Panc1 (cell line): ENCODE data around the gene PBX1. TPM values are rescaled to one million over a fixed set of nuclear protein-coding genes. Genes with fewer than 3 reads are reported as not detected.

Source experiments
- ATAC-seq: fragments of 200-7000 bp; cut with Tn5 transposase; 2 replicates; pipeline ENCODE4 v1.9.1; 2020; ENCODE audit warnings: mild to moderate bottlenecking, moderate library complexity
- BruUV-seq: library from RNA; stranded (reverse); fragments of 400-500 nt; replicated peaks from 2 replicates; lab custom pipeline; 2021; lab: Mats Ljungman, UMichigan
- CTCF ChIA-PET: fragments of 300-600 bp; sonication (Branson Sonifier 250); formaldehyde crosslinking; loops from one replicate; lab custom pipeline; 2022; ENCODE audit warnings: antibody characterized with exemption; lab: Charles Lee
- POLR2A ChIA-PET: fragments of 300-600 bp; sonication (Branson Sonifier 250); formaldehyde crosslinking; loops from one replicate; lab custom pipeline; 2022; ENCODE audit warnings: antibody characterized with exemption; lab: Charles Lee
- DNase-seq: peaks from one replicate; pipeline ENCODE4 v3.0.0-alpha.2; 2010; ENCODE audit warnings: low read depth, low spot score
- H3K27ac ChIP-seq: 2 replicates; pipeline ENCODE4 v1.5.1; 2011; ENCODE audit warnings: mild to moderate bottlenecking, low read length, inconsistent platforms
- H3K27me3 ChIP-seq: fragments of 200-500 bp; sonication (Bioruptor generic); 2 replicates; pipeline ENCODE4 v1.6.0; 2014; ENCODE audit warnings: low read length, inconsistent platforms; ENCODE audit not compliant: control insufficient read depth, insufficient read depth
- H3K36me3 ChIP-seq: fragments of 200-500 bp; sonication (Bioruptor generic); 2 replicates; pipeline ENCODE4 v1.5.1; 2014; ENCODE audit warnings: inconsistent platforms, mild to moderate bottlenecking, low read length, moderate library complexity; ENCODE audit not compliant: control insufficient read depth, insufficient read depth
- H3K4me1 ChIP-seq: 2 replicates; pipeline ENCODE4 v1.5.1; 2011; ENCODE audit warnings: inconsistent platforms, mild to moderate bottlenecking, low read length, moderate library complexity; ENCODE audit not compliant: control insufficient read depth, insufficient read depth
- H3K4me3 ChIP-seq, 2 experiments: 2 replicates each; pipeline ENCODE4 v1.5.1; 2011 to 2012; ENCODE audit warnings: low read depth in 2 of 2, low read length in 2 of 2, mild to moderate bottlenecking in 2 of 2, inconsistent platforms in 1 of 2, moderate library complexity in 1 of 2
- H3K9me3 ChIP-seq: fragments of 200-500 bp; sonication (Bioruptor generic); 2 replicates; pipeline ENCODE4 v1.5.1; 2014; ENCODE audit warnings: low read depth, mild to moderate bottlenecking, inconsistent platforms, low read length, moderate library complexity; ENCODE audit not compliant: control insufficient read depth, insufficient read depth
- POLR2AphosphoS5 ChIP-seq: IDR thresholded peaks from 2 replicates; pipeline ENCODE4 v1.6.1; 2012; ENCODE audit warnings: mild to moderate bottlenecking, low read depth, low read length, moderate library complexity
- SIN3A ChIP-seq: IDR thresholded peaks from 2 replicates; pipeline ENCODE4 v1.6.1; 2012; ENCODE audit warnings: low read depth, mild to moderate bottlenecking, low read length, moderate library complexity, borderline replicate concordance; ENCODE audit not compliant: insufficient read depth
- TCF7L2 ChIP-seq: IDR thresholded peaks from 2 replicates; pipeline ENCODE4 v1.6.1; 2011; ENCODE audit warnings: mild to moderate bottlenecking, low read depth, low read length, inconsistent platforms
- in situ Hi-C: cut with HindIII; loops from 2 replicates; pipeline ENCODE4 v1.10.0; 2016; ENCODE audit warnings: low sequenced_read_pairs, low pct_unique_long_range_greater_than_20kb
- intact Hi-C: fragments of 100-400 bp; cut with micrococcal nuclease; formaldehyde crosslinking; loops from one replicate; pipeline ENCODE4 v1.10.0; 2022; ENCODE audit not compliant: unreplicated experiment
- total RNA-seq: library from RNA; stranded (reverse); gene quantifications from one replicate; pipeline ENCODE4 v1.2.1, GENCODE V29; 2021; ENCODE audit not compliant: unreplicated experiment
- TF ChIP-seq, protein P1 (sequence below): fragments of 450-650 bp; IDR thresholded peaks from 2 replicates; pipeline ENCODE4 v1.5.1; 2017; ENCODE audit warnings: mild to moderate bottlenecking
- TF ChIP-seq, protein P2 (sequence below), 2 experiments: IDR thresholded peaks; 2 replicates each; pipeline ENCODE4 v1.6.1; 2011 to 2012; ENCODE audit warnings: low read depth in 2 of 2, control low read depth in 1 of 2, low read length in 1 of 2, mild to moderate bottlenecking in 1 of 2, moderate library complexity in 1 of 2; ENCODE audit not compliant: insufficient read depth in 1 of 2

The PBX1 gene
- total RNA-seq, 1 experiment from 2014 or later, result 2.0 TPM

GRCh38 chr1:164876398-164877116, 317.6 kb downstream of the PBX1 start:
- TF ChIP-seq, protein P1, sequence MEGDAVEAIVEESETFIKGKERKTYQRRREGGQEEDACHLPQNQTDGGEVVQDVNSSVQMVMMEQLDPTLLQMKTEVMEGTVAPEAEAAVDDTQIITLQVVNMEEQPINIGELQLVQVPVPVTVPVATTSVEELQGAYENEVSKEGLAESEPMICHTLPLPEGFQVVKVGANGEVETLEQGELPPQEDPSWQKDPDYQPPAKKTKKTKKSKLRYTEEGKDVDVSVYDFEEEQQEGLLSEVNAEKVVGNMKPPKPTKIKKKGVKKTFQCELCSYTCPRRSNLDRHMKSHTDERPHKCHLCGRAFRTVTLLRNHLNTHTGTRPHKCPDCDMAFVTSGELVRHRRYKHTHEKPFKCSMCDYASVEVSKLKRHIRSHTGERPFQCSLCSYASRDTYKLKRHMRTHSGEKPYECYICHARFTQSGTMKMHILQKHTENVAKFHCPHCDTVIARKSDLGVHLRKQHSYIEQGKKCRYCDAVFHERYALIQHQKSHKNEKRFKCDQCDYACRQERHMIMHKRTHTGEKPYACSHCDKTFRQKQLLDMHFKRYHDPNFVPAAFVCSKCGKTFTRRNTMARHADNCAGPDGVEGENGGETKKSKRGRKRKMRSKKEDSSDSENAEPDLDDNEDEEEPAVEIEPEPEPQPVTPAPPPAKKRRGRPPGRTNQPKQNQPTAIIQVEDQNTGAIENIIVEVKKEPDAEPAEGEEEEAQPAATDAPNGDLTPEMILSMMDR, result no peak
- TF ChIP-seq SIN3A (no peak), TCF7L2 (no peak), POLR2AphosphoS5 (no peak)
- TF ChIP-seq, protein P2, sequence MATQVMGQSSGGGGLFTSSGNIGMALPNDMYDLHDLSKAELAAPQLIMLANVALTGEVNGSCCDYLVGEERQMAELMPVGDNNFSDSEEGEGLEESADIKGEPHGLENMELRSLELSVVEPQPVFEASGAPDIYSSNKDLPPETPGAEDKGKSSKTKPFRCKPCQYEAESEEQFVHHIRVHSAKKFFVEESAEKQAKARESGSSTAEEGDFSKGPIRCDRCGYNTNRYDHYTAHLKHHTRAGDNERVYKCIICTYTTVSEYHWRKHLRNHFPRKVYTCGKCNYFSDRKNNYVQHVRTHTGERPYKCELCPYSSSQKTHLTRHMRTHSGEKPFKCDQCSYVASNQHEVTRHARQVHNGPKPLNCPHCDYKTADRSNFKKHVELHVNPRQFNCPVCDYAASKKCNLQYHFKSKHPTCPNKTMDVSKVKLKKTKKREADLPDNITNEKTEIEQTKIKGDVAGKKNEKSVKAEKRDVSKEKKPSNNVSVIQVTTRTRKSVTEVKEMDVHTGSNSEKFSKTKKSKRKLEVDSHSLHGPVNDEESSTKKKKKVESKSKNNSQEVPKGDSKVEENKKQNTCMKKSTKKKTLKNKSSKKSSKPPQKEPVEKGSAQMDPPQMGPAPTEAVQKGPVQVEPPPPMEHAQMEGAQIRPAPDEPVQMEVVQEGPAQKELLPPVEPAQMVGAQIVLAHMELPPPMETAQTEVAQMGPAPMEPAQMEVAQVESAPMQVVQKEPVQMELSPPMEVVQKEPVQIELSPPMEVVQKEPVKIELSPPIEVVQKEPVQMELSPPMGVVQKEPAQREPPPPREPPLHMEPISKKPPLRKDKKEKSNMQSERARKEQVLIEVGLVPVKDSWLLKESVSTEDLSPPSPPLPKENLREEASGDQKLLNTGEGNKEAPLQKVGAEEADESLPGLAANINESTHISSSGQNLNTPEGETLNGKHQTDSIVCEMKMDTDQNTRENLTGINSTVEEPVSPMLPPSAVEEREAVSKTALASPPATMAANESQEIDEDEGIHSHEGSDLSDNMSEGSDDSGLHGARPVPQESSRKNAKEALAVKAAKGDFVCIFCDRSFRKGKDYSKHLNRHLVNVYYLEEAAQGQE (IDR thresholded peaks at IDR 0.05; ENCODE audit: insufficient read depth in 1 of 2, low read depth in 2 of 2, low read length in 1 of 2), result no peak
- Histone ChIP-seq H3K27ac (no peak overlapping the region), H3K36me3 (no peaks in the 10 kb centered on the region), H3K9me3 (no peaks in the 10 kb centered on the region), H3K4me1 (no peaks in the 10 kb centered on the region), H3K4me3 (no peak overlapping the region), H3K27me3 (no peaks in the 10 kb centered on the region)
- no TSS peak for BruUV-seq
- ChIA-PET POLR2A (no interaction called here), CTCF (no interaction called here)
- no peak for ATAC-seq
- no peak for DNase-seq
- in situ Hi-C loops (no loop called here), intact Hi-C loops (no loop called here)

DNA sequence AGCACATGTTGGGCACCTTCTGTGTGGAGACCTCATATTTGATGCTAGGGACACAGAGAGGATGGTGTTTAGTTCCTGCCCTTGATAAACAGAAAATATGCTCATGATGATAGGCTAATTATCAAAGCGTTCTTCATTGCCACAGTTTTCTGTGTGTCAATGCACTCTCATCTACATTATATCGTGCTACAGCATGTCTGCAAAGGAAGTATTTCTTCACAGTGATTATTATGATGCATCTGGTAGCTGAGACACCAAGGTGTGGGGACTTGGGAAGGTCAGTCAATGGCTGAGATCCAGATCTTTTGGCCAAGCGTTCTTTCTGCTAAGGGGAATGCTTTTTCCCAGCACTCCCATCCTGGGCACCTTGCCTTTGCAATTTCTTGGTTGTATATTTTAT, 321.2 kb downstream of the PBX1 start:
- Histone ChIP-seq H3K4me3 (no peak overlapping the region), H3K27me3 (no peaks in the 10 kb centered on the region), H3K36me3 (no peaks in the 10 kb centered on the region), H3K27ac (no peak overlapping the region), H3K4me1 (no peaks in the 10 kb centered on the region), H3K9me3 (no peaks in the 10 kb centered on the region)
- no peak for DNase-seq
- no peak for TF ChIP-seq POLR2AphosphoS5
- no peak for TF ChIP-seq TCF7L2
- no peak for TF ChIP-seq SIN3A
- TF ChIP-seq, protein P1, result no peak
- TF ChIP-seq, protein P2 (IDR thresholded peaks at IDR 0.05; ENCODE audit: insufficient read depth in 1 of 2, low read depth in 2 of 2, low read length in 1 of 2), result no peak
- CTCF ChIA-PET, result no interaction called here
- POLR2A ChIA-PET, result interaction anchor here (0.6 kb wide), 1 partner anchor 31 kb away, joined by 5 read pairs; no protein-coding TSS in a partner anchor
- intact Hi-C loops (no loop called here), in situ Hi-C loops (no loop called here)
- BruUV-seq, result no TSS peak
- no peak for ATAC-seq
